ENCODE measurements around the gene COL25A1. TPM values are rescaled to one million over a fixed set of nuclear protein-coding genes. Genes with fewer than 3 reads are reported as not detected.

Gene COL25A1
- total RNA-seq, 1 experiment from 2014 or later = not detected

DNA sequence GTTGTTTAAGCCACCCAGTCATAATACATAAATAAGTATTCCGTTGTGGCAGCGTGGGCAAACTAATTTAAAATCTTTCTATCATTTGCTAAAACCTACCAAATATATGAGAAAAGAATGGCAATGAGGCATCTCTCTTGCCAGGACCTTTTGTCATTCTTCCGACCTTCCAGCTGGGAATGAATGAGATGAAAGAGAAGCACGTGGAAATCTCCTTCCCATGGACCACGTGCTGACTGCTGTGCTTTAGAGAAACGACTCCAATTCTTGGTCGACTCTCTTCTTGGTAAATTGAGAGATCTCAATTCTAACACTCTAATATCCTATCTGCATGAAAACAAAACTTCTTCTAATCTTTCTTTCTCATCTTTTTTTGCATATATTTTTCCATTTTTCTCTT, 116.5 kb downstream of the COL25A1 start:
- no peaks in the 10 kb centered on the region for H3K4me1 ChIP-seq (ENCODE audit: control insufficient read depth in 1 of 2, insufficient read depth in 2 of 2, low read length in 2 of 2)
- H4K20me1 ChIP-seq (ENCODE audit: insufficient read depth) = no peaks in the 10 kb centered on the region
- BruUV-seq (replicated peaks) = no TSS peak
- CTCF ChIA-PET = no interaction called here
- POLR2A ChIA-PET = no interaction called here
- H3K79me2 ChIP-seq (ENCODE audit: insufficient read depth, low read length) = no peaks in the 10 kb centered on the region
- H3K36me3 ChIP-seq (ENCODE audit: control insufficient read depth in 1 of 2, insufficient read depth in 2 of 2, low read length in 2 of 2) = no peaks in the 10 kb centered on the region
- no peak for DNase-seq (ENCODE audit: low read depth, low spot score)
- H3K27ac ChIP-seq (ENCODE audit: low read depth, low read length) = no peak overlapping the region
- TF ChIP-seq ZNF274 (IDR thresholded peaks at IDR 0.05; ENCODE audit: low read depth, low read length) (no peak), EGR1 (IDR thresholded peaks at IDR 0.05; ENCODE audit: low read depth) (no peak), EZH2phosphoT487 (IDR thresholded peaks at IDR 0.05; ENCODE audit: borderline replicate concordance) (no peak), ELF1 (IDR thresholded peaks at IDR 0.05; ENCODE audit: borderline replicate concordance, low read depth) (no peak), POLR2A (IDR thresholded peaks at IDR 0.05; ENCODE audit: borderline replicate concordance, extremely low read depth, insufficient read depth, insufficient read length) (no peak), POLR2AphosphoS5 (IDR thresholded peaks at IDR 0.05; ENCODE audit: low read depth, low read length) (no peak), EZH2 (IDR thresholded peaks at IDR 0.05) (no peak), CBX3 (IDR thresholded peaks at IDR 0.05; ENCODE audit: low read depth) (no peak), SP1 (IDR thresholded peaks at IDR 0.05; ENCODE audit: low read depth) (no peak), ZFX (IDR thresholded peaks at IDR 0.05) (no peak)
- TF ChIP-seq, protein P1, sequence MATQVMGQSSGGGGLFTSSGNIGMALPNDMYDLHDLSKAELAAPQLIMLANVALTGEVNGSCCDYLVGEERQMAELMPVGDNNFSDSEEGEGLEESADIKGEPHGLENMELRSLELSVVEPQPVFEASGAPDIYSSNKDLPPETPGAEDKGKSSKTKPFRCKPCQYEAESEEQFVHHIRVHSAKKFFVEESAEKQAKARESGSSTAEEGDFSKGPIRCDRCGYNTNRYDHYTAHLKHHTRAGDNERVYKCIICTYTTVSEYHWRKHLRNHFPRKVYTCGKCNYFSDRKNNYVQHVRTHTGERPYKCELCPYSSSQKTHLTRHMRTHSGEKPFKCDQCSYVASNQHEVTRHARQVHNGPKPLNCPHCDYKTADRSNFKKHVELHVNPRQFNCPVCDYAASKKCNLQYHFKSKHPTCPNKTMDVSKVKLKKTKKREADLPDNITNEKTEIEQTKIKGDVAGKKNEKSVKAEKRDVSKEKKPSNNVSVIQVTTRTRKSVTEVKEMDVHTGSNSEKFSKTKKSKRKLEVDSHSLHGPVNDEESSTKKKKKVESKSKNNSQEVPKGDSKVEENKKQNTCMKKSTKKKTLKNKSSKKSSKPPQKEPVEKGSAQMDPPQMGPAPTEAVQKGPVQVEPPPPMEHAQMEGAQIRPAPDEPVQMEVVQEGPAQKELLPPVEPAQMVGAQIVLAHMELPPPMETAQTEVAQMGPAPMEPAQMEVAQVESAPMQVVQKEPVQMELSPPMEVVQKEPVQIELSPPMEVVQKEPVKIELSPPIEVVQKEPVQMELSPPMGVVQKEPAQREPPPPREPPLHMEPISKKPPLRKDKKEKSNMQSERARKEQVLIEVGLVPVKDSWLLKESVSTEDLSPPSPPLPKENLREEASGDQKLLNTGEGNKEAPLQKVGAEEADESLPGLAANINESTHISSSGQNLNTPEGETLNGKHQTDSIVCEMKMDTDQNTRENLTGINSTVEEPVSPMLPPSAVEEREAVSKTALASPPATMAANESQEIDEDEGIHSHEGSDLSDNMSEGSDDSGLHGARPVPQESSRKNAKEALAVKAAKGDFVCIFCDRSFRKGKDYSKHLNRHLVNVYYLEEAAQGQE (IDR thresholded peaks at IDR 0.05; ENCODE audit: low read depth) = no peak
- no peak for ATAC-seq
- no peak overlapping the region for H2AFZ ChIP-seq (ENCODE audit: low read depth, low read length, poor library complexity, severe bottlenecking)
- H3K9me2 ChIP-seq (ENCODE audit: insufficient read depth) = no peaks in the 10 kb centered on the region
- intact Hi-C loops (cut with micrococcal nuclease) = no loop called here
- no peak overlapping the region for H3K4me3 ChIP-seq (replicated peaks in 1 of 2; ENCODE audit: low read depth in 1 of 2, low read length in 2 of 2)
- no peak overlapping the region for H3K4me2 ChIP-seq (ENCODE audit: low read length)
- H3K27me3 ChIP-seq (ENCODE audit: insufficient read depth, low read length) = peaks cover 26% of the 10 kb centered on the region
- H3K9me3 ChIP-seq (ENCODE audit: control insufficient read depth in 1 of 2, insufficient read depth in 1 of 2, low read depth in 1 of 2, low read length in 2 of 2) = no peaks in the 10 kb centered on the region
- no peak overlapping the region for H3K9ac ChIP-seq (ENCODE audit: low read length)
- RAD21 ChIA-PET (ENCODE audit: low non-redundant PET in 1 of 2, low total read pairs in 2 of 2, uncharacterized antibody in 2 of 2, unreplicated experiment in 2 of 2) = no interaction called here
